MCF 10A (cell line): ENCODE results near the gene FRAS1. TPM values are rescaled to one million over a fixed set of nuclear protein-coding genes. Genes with fewer than 3 reads are reported as not detected.

Experiments
- BruUV-seq: library from RNA; stranded (reverse); fragments of 400-500 nt; replicated peaks from 2 replicates; lab custom pipeline; 2021; lab: Mats Ljungman, UMichigan
- CTCF ChIA-PET: fragments of 300-600 bp; sonication (Branson Sonifier 250); formaldehyde crosslinking; extraction: SDS; loops from one replicate; lab custom pipeline; 2021; ENCODE audit warnings: antibody characterized with exemption, inconsistent platforms; lab: Yijun Ruan, JAX
- POLR2A ChIA-PET: fragments of 300-600, 350-650 bp; sonication (Branson Sonifier 250); formaldehyde crosslinking; extraction: SDS; loops from one replicate; lab custom pipeline; 2020; ENCODE audit warnings: antibody characterized with exemption, inconsistent platforms; lab: Yijun Ruan, JAX
- DNase-seq: peaks from one replicate; pipeline ENCODE4 v3.0.0-alpha.2; 2018; ENCODE audit not compliant: unreplicated experiment
- H3K27ac Mint-ChIP-seq: one replicate; pipeline ENCODE4 v1.8.0; 2022; ENCODE audit warnings: mild to moderate bottlenecking, low read depth, mixed read lengths; ENCODE audit not compliant: unreplicated experiment
- H3K27me3 Mint-ChIP-seq: one replicate; pipeline ENCODE4 v1.8.0; 2022; ENCODE audit warnings: mixed read lengths; ENCODE audit not compliant: insufficient read depth, unreplicated experiment
- H3K36me3 Mint-ChIP-seq: one replicate; pipeline ENCODE4 v1.8.0; 2022; ENCODE audit warnings: mild to moderate bottlenecking, moderate library complexity, mixed read lengths; ENCODE audit not compliant: insufficient read depth, unreplicated experiment
- H3K4me1 Mint-ChIP-seq: one replicate; pipeline ENCODE4 v1.8.0; 2022; ENCODE audit warnings: mixed read lengths; ENCODE audit not compliant: insufficient read depth, unreplicated experiment
- H3K4me3 Mint-ChIP-seq: one replicate; pipeline ENCODE4 v1.8.0; 2022; ENCODE audit warnings: mild to moderate bottlenecking, moderate library complexity, mixed read lengths; ENCODE audit not compliant: unreplicated experiment
- H3K9me3 Mint-ChIP-seq: one replicate; pipeline ENCODE4 v1.8.0; 2022; ENCODE audit warnings: mixed read lengths; ENCODE audit not compliant: unreplicated experiment
- intact Hi-C: fragments of 100-400 bp; cut with micrococcal nuclease; formaldehyde crosslinking; loops from 2 replicates; pipeline ENCODE4 v1.14.1; 2022
- total RNA-seq: library from RNA; stranded (reverse); gene quantifications from 2 replicates; pipeline ENCODE4 v1.2.3, GENCODE V29; 2022
- TF ChIP-seq, protein P1 (sequence below): fragments of 200-600 bp; IDR thresholded peaks from one replicate; pipeline ENCODE4 v1.8.0; 2022; ENCODE audit warnings: antibody characterized with exemption, mild to moderate bottlenecking; ENCODE audit not compliant: unreplicated experiment

FRAS1 gene
- total RNA-seq, 1 experiment from 2014 or later: 2.0 TPM

- no TSS peak for BruUV-seq
- CTCF ChIA-PET: interaction anchor here (0.6 to 1.0 kb wide), 2 partner anchors 14 to 17 kb away, joined by 3 read pairs; no protein-coding TSS in a partner anchor
- no peaks in the 10 kb centered on the region for H3K4me1 Mint-ChIP-seq
- no peaks in the 10 kb centered on the region for H3K27me3 Mint-ChIP-seq
- intact Hi-C loops: no loop called here
- H3K4me3 Mint-ChIP-seq: no peak overlapping the region
- DNase-seq: no peak
- POLR2A ChIA-PET: no interaction called here
- H3K27ac Mint-ChIP-seq: no peak overlapping the region
- no peaks in the 10 kb centered on the region for H3K9me3 Mint-ChIP-seq
- TF ChIP-seq, protein P1, sequence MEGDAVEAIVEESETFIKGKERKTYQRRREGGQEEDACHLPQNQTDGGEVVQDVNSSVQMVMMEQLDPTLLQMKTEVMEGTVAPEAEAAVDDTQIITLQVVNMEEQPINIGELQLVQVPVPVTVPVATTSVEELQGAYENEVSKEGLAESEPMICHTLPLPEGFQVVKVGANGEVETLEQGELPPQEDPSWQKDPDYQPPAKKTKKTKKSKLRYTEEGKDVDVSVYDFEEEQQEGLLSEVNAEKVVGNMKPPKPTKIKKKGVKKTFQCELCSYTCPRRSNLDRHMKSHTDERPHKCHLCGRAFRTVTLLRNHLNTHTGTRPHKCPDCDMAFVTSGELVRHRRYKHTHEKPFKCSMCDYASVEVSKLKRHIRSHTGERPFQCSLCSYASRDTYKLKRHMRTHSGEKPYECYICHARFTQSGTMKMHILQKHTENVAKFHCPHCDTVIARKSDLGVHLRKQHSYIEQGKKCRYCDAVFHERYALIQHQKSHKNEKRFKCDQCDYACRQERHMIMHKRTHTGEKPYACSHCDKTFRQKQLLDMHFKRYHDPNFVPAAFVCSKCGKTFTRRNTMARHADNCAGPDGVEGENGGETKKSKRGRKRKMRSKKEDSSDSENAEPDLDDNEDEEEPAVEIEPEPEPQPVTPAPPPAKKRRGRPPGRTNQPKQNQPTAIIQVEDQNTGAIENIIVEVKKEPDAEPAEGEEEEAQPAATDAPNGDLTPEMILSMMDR: no peak
- H3K36me3 Mint-ChIP-seq: no peaks in the 10 kb centered on the region
These were observed 180.2 kb downstream of the FRAS1 start for GRCh38 chr4:78237360-78237759.

DNA sequence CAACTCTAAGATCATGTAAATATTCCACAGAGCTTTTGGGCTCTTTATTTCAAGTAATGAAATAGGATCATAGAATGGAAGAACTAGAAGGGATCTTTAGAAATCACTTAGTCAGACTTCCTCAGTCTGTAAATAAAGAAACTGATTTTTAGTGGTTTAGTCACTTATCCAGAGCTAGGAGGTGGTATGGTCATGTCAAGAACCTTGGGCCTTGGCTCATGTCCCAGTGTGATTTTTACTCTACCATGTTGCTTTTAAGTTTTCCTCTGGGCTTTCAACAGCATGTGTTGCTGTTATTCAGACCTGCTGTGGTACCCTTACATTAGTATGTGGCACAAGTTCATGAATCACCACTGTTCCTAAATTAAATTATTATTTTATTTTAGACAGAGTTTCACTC lies 184.9 kb downstream of the FRAS1 start:
- POLR2A ChIA-PET: interaction anchor here (1.1 kb wide), 1 partner anchor 14 kb away, joined by 3 read pairs; no protein-coding TSS in a partner anchor
- H3K36me3 Mint-ChIP-seq: no peaks in the 10 kb centered on the region

GRCh38 chr4:78244705-78245485 lies 187.8 kb downstream of the FRAS1 start:
- ChIA-PET CTCF (interaction anchor here (0.6 to 0.8 kb wide), 2 partner anchors 296 to 1771 kb away, joined by 3 read pairs; no protein-coding TSS in a partner anchor), POLR2A (no interaction called here)
- intact Hi-C loops: no loop called here
- TF ChIP-seq, protein P1: no peak
- BruUV-seq: no TSS peak
- H3K36me3 Mint-ChIP-seq: no peaks in the 10 kb centered on the region
- no peaks in the 10 kb centered on the region for H3K9me3 Mint-ChIP-seq
- H3K27me3 Mint-ChIP-seq: no peaks in the 10 kb centered on the region
- no peaks in the 10 kb centered on the region for H3K4me1 Mint-ChIP-seq
- no peak overlapping the region for H3K4me3 Mint-ChIP-seq
- DNase-seq: no peak
- no peak overlapping the region for H3K27ac Mint-ChIP-seq

More for the DNA sequence above, 184.9 kb downstream of the FRAS1 start:
- Mint-ChIP-seq H3K4me3 (no peak overlapping the region), H3K27me3 (no peaks in the 10 kb centered on the region), H3K9me3 (no peaks in the 10 kb centered on the region), H3K4me1 (no peaks in the 10 kb centered on the region), H3K27ac (no peak overlapping the region)
- no TSS peak for BruUV-seq
- no peak for DNase-seq
- TF ChIP-seq, protein P1: no peak
- intact Hi-C loops: no loop called here
- CTCF ChIA-PET: interaction anchor here (0.7 kb wide), 1 partner anchor 30 kb away, joined by 3 read pairs; no protein-coding TSS in a partner anchor

DNA sequence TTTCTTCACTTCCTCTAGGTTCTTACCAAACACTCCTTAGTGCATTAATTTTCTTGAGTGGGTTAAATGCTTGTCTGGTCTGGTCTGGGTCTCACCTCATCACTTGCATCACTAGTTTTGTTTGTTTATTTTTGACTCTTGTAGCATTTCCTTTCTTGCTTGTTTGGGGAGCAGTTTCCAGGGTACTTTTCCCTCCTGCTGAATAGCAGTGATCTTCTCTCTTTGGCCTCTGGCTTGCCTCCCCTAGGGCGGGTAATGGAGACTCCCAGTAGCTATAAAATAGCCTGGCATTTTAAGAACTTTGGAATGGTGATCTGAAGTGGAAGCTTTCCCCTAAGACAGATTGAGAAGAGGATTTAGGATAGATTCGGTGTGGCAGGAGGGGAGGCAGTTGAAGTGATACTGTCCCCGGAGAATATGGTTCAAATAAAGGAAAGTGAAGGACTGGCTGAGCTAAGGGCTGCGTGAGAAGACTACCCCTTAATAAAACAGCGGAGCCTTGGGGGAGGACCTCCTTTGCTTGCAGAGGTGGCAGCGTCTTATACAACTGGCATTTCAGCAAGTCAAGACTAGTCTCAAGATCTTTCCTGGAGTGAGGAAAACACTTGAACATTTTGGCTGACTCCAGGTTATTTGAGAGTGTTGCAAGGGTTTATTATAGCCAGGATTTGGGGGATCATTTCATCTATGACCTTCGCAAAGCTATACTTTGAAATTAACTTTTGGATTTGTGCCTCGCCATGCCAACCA lies 190.6 kb downstream of the FRAS1 start:
- no TSS peak for BruUV-seq
- CTCF ChIA-PET: no interaction called here
- Mint-ChIP-seq H3K4me1 (no peaks in the 10 kb centered on the region), H3K36me3 (no peaks in the 10 kb centered on the region), H3K9me3 (peaks cover 5% of the 10 kb centered on the region), H3K27me3 (no peaks in the 10 kb centered on the region), H3K4me3 (no peak overlapping the region), H3K27ac (no peak overlapping the region)
- TF ChIP-seq, protein P1: no peak
- POLR2A ChIA-PET: no interaction called here
- no peak for DNase-seq
- intact Hi-C loops: no loop called here
